ENCODE results near the gene PCDH10.

Gene PCDH10

GRCh38 chr4:133178956-133179355 lies 29.9 kb downstream of the PCDH10 start:
- no peak overlapping the region for H3K27ac ChIP-seq
- no peak overlapping the region for H3K4me3 ChIP-seq
- no peak for TF ChIP-seq CTCF (IDR thresholded peaks at IDR 0.05)
- DNase-seq (ENCODE audit: low spot score) = no peak

GRCh38 chr4:133186210-133186609 lies 37.1 kb downstream of the PCDH10 start:
- TF ChIP-seq CTCF (IDR thresholded peaks at IDR 0.05) = no peak

GRCh38 chr4:133186845-133187244 lies 37.8 kb downstream of the PCDH10 start:
- Histone ChIP-seq H3K27ac (peak overlapping the region in 1 of 2 donors; percentile 9), H3K4me3 (no peak overlapping the region)
- DNase-seq (ENCODE audit: low spot score) = no peak
- no peak for TF ChIP-seq CTCF (IDR thresholded peaks at IDR 0.05)

More at GRCh38 chr4:133186210-133186609, 37.1 kb downstream of the PCDH10 start:
- Histone ChIP-seq H3K27ac (no peak overlapping the region), H3K4me3 (no peak overlapping the region)
- no peak for DNase-seq (ENCODE audit: low spot score)

GRCh38 chr4:133188433-133189146 lies 39.5 kb downstream of the PCDH10 start:
- no peak for DNase-seq (ENCODE audit: low spot score)
- no peak overlapping the region for H3K27ac ChIP-seq
- no peak overlapping the region for H3K4me3 ChIP-seq
- TF ChIP-seq CTCF (IDR thresholded peaks at IDR 0.05) = no peak

- no peak for TF ChIP-seq CTCF (IDR thresholded peaks at IDR 0.05)
- Histone ChIP-seq H3K4me3 (no peak overlapping the region), H3K27ac (no peak overlapping the region)
- DNase-seq (ENCODE audit: low spot score) = no peak
Observed at GRCh38 chr4:133189147-133189517, 40.0 kb downstream of the PCDH10 start.

GRCh38 chr4:133190098-133190497 lies 41.0 kb downstream of the PCDH10 start:
- Histone ChIP-seq H3K4me3 (no peak overlapping the region), H3K27ac (no peak overlapping the region)
- no peak for DNase-seq (ENCODE audit: low spot score)
- no peak for TF ChIP-seq CTCF (IDR thresholded peaks at IDR 0.05)

GRCh38 chr4:133208694-133209285 lies 59.7 kb downstream of the PCDH10 start:
- H3K4me3 ChIP-seq = no peak overlapping the region
- TF ChIP-seq CTCF (IDR thresholded peaks at IDR 0.05) = no peak
- no peak for DNase-seq (ENCODE audit: low spot score)

More at GRCh38 chr4:133208694-133209285, 59.7 kb downstream of the PCDH10 start:
- no peak overlapping the region for H3K27ac ChIP-seq

Data from coronary artery (tissue), 2 donors.